CD4-positive, alpha-beta T cell (primary cell): ENCODE measurements around the gene NTNG2. TPM values are rescaled to one million over a fixed set of nuclear protein-coding genes. Genes with fewer than 3 reads are reported as not detected.

Source experiments
- ATAC-seq: fragments of 200-7000 bp; cut with Tn5 transposase; one replicate; pipeline ENCODE4 v1.10.0; 2022; ENCODE audit warnings: mild to moderate bottlenecking; ENCODE audit not compliant: poor library complexity
- CTCF ChIA-PET: fragments of 350-600 bp; sonication (Branson Sonifier 250); formaldehyde crosslinking; loops from one replicate; lab custom pipeline; 2021; ENCODE audit warnings: antibody characterized with exemption, inconsistent platforms; lab: Charles Lee
- POLR2A ChIA-PET: fragments of 350-600 bp; sonication (Branson Sonifier 250); formaldehyde crosslinking; loops from one replicate; lab custom pipeline; 2021; ENCODE audit warnings: antibody characterized with exemption, inconsistent platforms; lab: Charles Lee
- DNase-seq, 14 experiments: peaks; one replicate each; pipeline ENCODE4 v3.0.0-alpha.2; 2013 to 2020; ENCODE audit warnings: mixed read lengths in 2 of 14
- H3K27ac ChIP-seq, 2 donors: one replicate each; pipeline versions ENCODE4 v1.5.1 to v1.7.0; 2013; ENCODE audit warnings: low read length in 2 of 2, low read depth in 1 of 2, mild to moderate bottlenecking in 1 of 2
- H3K27me3 ChIP-seq, 2 experiments: 1 replicate in 1 of 2; 2 replicates in 1 of 2; pipeline versions ENCODE4 v1.6.1 to v1.7.0; 2013; ENCODE audit warnings: low read length in 2 of 2, control low read depth in 1 of 2, mild to moderate bottlenecking in 1 of 2, moderate library complexity in 1 of 2; ENCODE audit not compliant: insufficient read depth in 2 of 2, control insufficient read depth in 1 of 2
- H3K36me3 ChIP-seq: one replicate; pipeline ENCODE4 v1.6.1; 2013; ENCODE audit warnings: low read length, control low read depth; ENCODE audit not compliant: insufficient read depth
- H3K4me1 ChIP-seq: one replicate; pipeline ENCODE4 v1.6.1; 2013; ENCODE audit warnings: low read length, control low read depth; ENCODE audit not compliant: insufficient read depth
- H3K4me3 ChIP-seq: one replicate; pipeline ENCODE4 v1.5.1; 2013; ENCODE audit warnings: mild to moderate bottlenecking, low read length, moderate library complexity
- H3K9me3 ChIP-seq, 2 experiments: 1 replicate in 1 of 2; 2 replicates in 1 of 2; pipeline versions ENCODE4 v1.6.1 to v1.7.0; 2013; ENCODE audit warnings: low read length in 2 of 2, mild to moderate bottlenecking in 2 of 2, control low read depth in 1 of 2, moderate library complexity in 1 of 2; ENCODE audit not compliant: control insufficient read depth in 1 of 2, insufficient read depth in 1 of 2
- H3K27ac Mint-ChIP-seq: one replicate; pipeline ENCODE4 v1.8.0; 2020; ENCODE audit warnings: mixed read lengths
- H3K27me3 Mint-ChIP-seq: one replicate; pipeline ENCODE4 v1.8.0; 2021; ENCODE audit warnings: mixed read lengths
- H3K36me3 Mint-ChIP-seq: one replicate; pipeline ENCODE4 v1.8.0; 2021; ENCODE audit warnings: low read depth, mixed read lengths
- H3K4me1 Mint-ChIP-seq: one replicate; pipeline ENCODE4 v1.8.0; 2021; ENCODE audit warnings: low read depth, mixed read lengths
- H3K4me3 Mint-ChIP-seq: one replicate; pipeline ENCODE4 v1.8.0; 2020; ENCODE audit warnings: mild to moderate bottlenecking, mixed read lengths
- H3K9me3 Mint-ChIP-seq: one replicate; pipeline ENCODE4 v1.8.0; 2020; ENCODE audit warnings: mixed read lengths
- CTCF ChIP-seq: fragments of 200-600 bp; IDR thresholded peaks from one replicate; pipeline ENCODE4 v1.8.0; 2022; ENCODE audit warnings: antibody characterized with exemption, mild to moderate bottlenecking
- intact Hi-C, 2 experiments: fragments of 100-400 bp; cut with DNase I in 1 of 2; cut with micrococcal nuclease in 1 of 2; formaldehyde crosslinking; loops; one replicate each; pipeline versions ENCODE4 v1.15.1 to v1.9.0; 2023 to 2025; cut with DNase I, micrococcal nuclease
- total RNA-seq, 174 experiments: library from RNA in 2 of 174; stranded (reverse) in 2 of 174; gene quantifications; one replicate each; pipeline ENCODE4 v1.2.3 and lab custom pipeline; 2021 to 2026

The NTNG2 gene
- total RNA-seq, 2 experiments from 2014 or later = 2.2 to 2.6 TPM

DNA sequence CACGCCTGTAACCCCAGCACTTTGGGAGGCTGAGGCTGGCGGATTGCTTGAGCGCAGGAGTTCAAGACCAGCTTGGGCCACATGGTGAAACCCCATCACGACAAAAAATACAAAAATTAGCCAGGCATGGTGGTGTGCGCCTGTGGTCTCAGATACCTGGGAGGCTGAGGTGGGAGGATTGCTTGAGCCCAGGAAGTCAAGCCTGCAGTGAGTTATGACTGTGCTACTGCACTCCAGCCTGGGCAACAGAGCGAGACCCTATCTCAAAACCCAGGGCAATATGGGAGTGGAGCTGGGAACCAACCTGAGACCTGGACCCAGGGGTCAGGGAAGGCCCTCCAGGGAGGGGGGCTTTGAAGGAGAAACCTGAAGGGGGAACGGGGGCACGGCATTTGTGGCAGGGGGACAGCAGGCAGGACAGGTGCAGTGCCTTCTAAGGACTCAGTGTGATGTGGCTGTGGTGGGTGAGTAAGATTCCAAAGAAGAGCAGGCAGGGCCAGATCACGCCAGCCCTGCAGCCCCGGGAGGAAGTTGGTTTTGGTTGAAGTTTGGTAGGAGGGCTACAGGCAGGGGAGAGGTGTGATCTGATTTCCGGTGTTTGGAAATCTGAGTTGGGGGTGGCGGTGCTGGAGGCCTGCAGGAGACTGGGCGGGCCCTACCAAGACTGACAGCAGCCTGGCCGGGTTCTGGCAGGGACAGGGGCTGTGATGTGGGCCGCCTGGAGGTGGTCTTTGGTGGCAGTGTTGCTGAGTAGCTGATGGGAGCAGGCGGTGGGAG, 46.2 kb downstream of the NTNG2 start:
- Histone ChIP-seq H3K27ac (no peak overlapping the region), H3K9me3 (no peaks in the 10 kb centered on the region), H3K36me3 (no peaks in the 10 kb centered on the region), H3K27me3 (peaks cover 0 to 3% of the 10 kb centered on the region in 2 experiments), H3K4me1 (no peaks in the 10 kb centered on the region), H3K4me3 (no peak overlapping the region)
- DNase-seq = no peak
- Mint-ChIP-seq H3K4me1 (no peaks in the 10 kb centered on the region), H3K4me3 (no peak overlapping the region), H3K27me3 (peaks cover 23% of the 10 kb centered on the region), H3K9me3 (peaks cover 2% of the 10 kb centered on the region), H3K36me3 (no peaks in the 10 kb centered on the region), H3K27ac (no peak overlapping the region)
- intact Hi-C loops = no loop called here
- ChIA-PET POLR2A (no interaction called here), CTCF (no interaction called here)
- TF ChIP-seq CTCF = no peak
- no peak for ATAC-seq

GRCh38 chr9:132209228-132209627, 47.4 kb downstream of the NTNG2 start:
- Histone ChIP-seq H3K36me3 (no peaks in the 10 kb centered on the region), H3K27ac (no peak overlapping the region), H3K9me3 (no peaks in the 10 kb centered on the region), H3K4me3 (no peak overlapping the region), H3K4me1 (no peaks in the 10 kb centered on the region), H3K27me3 (no peaks in the 10 kb centered on the region)
- ChIA-PET POLR2A (no interaction called here), CTCF (no interaction called here)
- DNase-seq (no peak), ATAC-seq (no peak)
- intact Hi-C loops = no loop called here
- TF ChIP-seq CTCF = no peak
- Mint-ChIP-seq H3K27me3 (peaks cover 18% of the 10 kb centered on the region), H3K4me3 (no peak overlapping the region), H3K36me3 (no peaks in the 10 kb centered on the region), H3K4me1 (no peaks in the 10 kb centered on the region), H3K27ac (no peak overlapping the region), H3K9me3 (peaks cover 2% of the 10 kb centered on the region)

GRCh38 chr9:132210472-132211145, 48.8 kb downstream of the NTNG2 start:
- peaks cover 11% of the 10 kb centered on the region for H3K27me3 Mint-ChIP-seq

More at GRCh38 chr9:132210472-132211145, 48.8 kb downstream of the NTNG2 start:
- no peak overlapping the region for H3K4me3 ChIP-seq
- H3K27ac ChIP-seq = no peak overlapping the region
- no peak for DNase-seq
- Mint-ChIP-seq H3K27ac (no peak overlapping the region), H3K36me3 (no peaks in the 10 kb centered on the region), H3K4me1 (no peaks in the 10 kb centered on the region), H3K9me3 (no peaks in the 10 kb centered on the region), H3K4me3 (no peak overlapping the region)
- no peak for TF ChIP-seq CTCF
- H3K9me3 ChIP-seq = no peaks in the 10 kb centered on the region
- ChIA-PET POLR2A (no interaction called here), CTCF (no interaction called here)
- ATAC-seq = no peak
- intact Hi-C loops = no loop called here
- H3K27me3 ChIP-seq = no peaks in the 10 kb centered on the region
- H3K36me3 ChIP-seq = no peaks in the 10 kb centered on the region
- H3K4me1 ChIP-seq = no peaks in the 10 kb centered on the region
